Central memory CD8-positive, alpha-beta T cell (primary cell): ENCODE measurements around the gene NCKAP1.

Experiments
- ATAC-seq: fragments of 150-1000 bp; cut with Tn5 transposase; replicated peaks from 2 replicates; pipeline ENCODE4 v1.10.0; 2022; ENCODE audit warnings: mild to moderate bottlenecking, moderate FRiP score, moderate number of reproducible peaks; ENCODE audit not compliant: poor library complexity, severe bottlenecking; ENCODE audit errors: extremely low read depth
- DNase-seq, 2 donors: peaks; one replicate each; pipeline ENCODE4 v3.0.0; 2021; ENCODE audit warnings: low spot score in 2 of 2
- H3K27ac Mint-ChIP-seq: one replicate; pipeline ENCODE4 v1.8.0; 2022; ENCODE audit warnings: low read depth, mild to moderate bottlenecking, moderate library complexity, mixed read lengths
- H3K27me3 Mint-ChIP-seq: one replicate; pipeline ENCODE4 v1.8.0; 2022; ENCODE audit warnings: mixed read lengths
- H3K36me3 Mint-ChIP-seq: one replicate; pipeline ENCODE4 v1.8.0; 2022; ENCODE audit warnings: mild to moderate bottlenecking, moderate library complexity, mixed read lengths; ENCODE audit not compliant: insufficient read depth
- H3K4me1 Mint-ChIP-seq: one replicate; pipeline ENCODE4 v1.8.0; 2022; ENCODE audit warnings: mixed read lengths
- H3K4me3 Mint-ChIP-seq: one replicate; pipeline ENCODE4 v1.8.0; 2022; ENCODE audit warnings: mild to moderate bottlenecking, moderate library complexity, mixed read lengths
- H3K9me3 Mint-ChIP-seq: one replicate; pipeline ENCODE4 v1.8.0; 2022; ENCODE audit warnings: mixed read lengths

The NCKAP1 gene

DNA sequence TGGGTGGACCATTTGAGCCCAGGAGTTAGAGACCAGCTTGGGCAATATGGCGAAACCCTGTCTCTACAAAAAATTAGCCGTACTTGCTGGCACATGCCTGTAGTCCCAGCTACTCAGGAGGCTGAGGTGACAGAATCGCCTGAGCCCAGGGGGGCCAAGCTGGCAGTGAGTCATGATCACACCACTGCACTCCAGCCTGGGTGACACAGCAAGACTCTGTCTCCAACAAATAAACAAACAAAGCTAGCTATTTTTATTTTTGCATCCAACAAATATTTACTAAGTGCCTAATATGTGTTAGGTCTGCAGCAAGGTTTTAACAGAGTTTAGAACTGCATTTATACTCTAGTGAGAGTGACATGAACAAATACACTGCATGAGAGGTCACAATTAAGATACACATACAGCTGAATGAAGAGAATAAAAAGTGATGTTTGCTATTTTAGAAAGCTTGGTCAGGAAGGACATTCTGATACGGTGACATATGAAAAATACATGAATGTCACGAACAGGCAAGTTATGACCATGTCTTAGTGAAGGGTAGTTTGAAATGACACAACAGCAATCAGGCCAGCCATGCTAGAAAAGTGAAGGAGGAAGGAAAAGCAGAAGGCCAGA lies 88.6 kb downstream of the NCKAP1 start:
- no peak for DNase-seq
- Mint-ChIP-seq H3K4me3 (no peak overlapping the region), H3K9me3 (no peaks in the 10 kb centered on the region), H3K36me3 (peaks cover 7% of the 10 kb centered on the region), H3K27me3 (no peaks in the 10 kb centered on the region), H3K27ac (no peak overlapping the region), H3K4me1 (no peaks in the 10 kb centered on the region)
- no peak for ATAC-seq

DNA sequence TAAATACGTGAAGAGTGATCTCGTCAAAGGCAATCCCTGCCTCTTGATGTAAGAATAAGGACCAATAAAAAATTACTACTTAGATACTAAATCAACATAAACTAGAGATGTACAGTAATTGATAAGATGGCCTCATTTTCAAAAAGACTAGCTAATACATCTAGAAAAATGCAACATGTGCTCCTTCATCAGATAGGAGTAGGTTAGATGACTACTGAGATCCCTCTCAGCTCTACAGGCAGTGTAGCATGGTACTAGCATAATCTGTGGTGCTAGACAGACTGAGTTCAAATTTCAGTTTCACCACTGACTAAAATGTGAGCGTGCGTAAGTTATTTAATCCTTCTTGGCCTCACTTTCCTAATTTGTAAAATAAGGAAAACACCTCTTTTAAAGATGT lies 89.2 kb downstream of the NCKAP1 start:
- Mint-ChIP-seq H3K27me3 (no peaks in the 10 kb centered on the region), H3K9me3 (no peaks in the 10 kb centered on the region)

DNA sequence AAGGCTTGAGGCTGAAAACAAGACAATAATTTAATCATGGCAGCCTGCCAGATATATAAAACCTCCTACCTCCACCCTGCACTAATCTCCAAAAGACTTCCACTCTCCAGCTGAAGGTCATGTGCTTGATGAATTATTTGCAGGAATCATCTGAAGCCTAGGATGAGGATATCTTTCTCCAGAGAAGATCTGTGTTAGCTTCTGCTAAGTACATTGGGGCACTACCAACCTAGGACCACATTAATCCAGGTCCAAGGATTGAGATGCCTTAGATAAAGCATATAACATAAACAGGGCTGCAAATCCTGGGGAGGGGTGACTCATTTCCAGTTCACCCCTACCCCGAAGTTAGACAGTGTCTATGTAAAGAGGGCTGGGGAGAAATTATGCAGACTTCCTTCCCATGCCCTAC lies 91.3 kb downstream of the NCKAP1 start:
- Mint-ChIP-seq H3K27ac (no peak overlapping the region), H3K27me3 (no peaks in the 10 kb centered on the region), H3K4me3 (no peak overlapping the region), H3K36me3 (peaks cover 7% of the 10 kb centered on the region), H3K4me1 (no peaks in the 10 kb centered on the region), H3K9me3 (no peaks in the 10 kb centered on the region)
- ATAC-seq (no peak), DNase-seq (no peak)

More for the DNA sequence above, 89.2 kb downstream of the NCKAP1 start:
- Mint-ChIP-seq H3K4me1 (no peaks in the 10 kb centered on the region), H3K36me3 (peaks cover 7% of the 10 kb centered on the region), H3K4me3 (no peak overlapping the region), H3K27ac (no peak overlapping the region)
- no peak for DNase-seq
- ATAC-seq = no peak

GRCh38 chr2:182943339-182943738 lies 94.9 kb downstream of the NCKAP1 start:
- H3K36me3 Mint-ChIP-seq = peaks cover 7% of the 10 kb centered on the region
- H3K27me3 Mint-ChIP-seq = no peaks in the 10 kb centered on the region
- H3K4me3 Mint-ChIP-seq = no peak overlapping the region
- no peaks in the 10 kb centered on the region for H3K9me3 Mint-ChIP-seq
- no peak for DNase-seq
- no peak overlapping the region for H3K27ac Mint-ChIP-seq
- ATAC-seq = no peak
- H3K4me1 Mint-ChIP-seq = no peaks in the 10 kb centered on the region

DNA sequence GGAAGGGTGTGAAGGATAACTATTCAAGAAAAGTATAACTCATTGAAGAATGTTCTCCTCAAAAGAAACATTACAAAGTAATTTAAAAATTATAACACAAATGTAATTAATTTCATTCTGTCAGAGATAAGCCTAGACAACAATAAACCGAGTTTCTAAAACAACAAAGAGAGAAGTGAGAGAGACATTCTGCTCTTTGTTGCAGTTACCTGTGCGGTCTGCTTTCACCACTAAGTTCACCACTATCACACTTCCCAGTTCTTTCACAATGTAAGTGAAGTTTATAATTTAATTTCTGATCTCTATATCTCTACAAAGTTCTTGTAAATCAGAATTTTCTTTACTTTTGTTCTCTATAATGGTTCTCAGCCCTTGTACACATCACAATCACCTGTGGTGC lies 95.5 kb downstream of the NCKAP1 start:
- DNase-seq (no peak), ATAC-seq (no peak)
- H3K27me3 Mint-ChIP-seq = no peaks in the 10 kb centered on the region
- no peaks in the 10 kb centered on the region for H3K4me1 Mint-ChIP-seq
- H3K9me3 Mint-ChIP-seq = no peaks in the 10 kb centered on the region
- H3K27ac Mint-ChIP-seq = no peak overlapping the region
- peaks cover 8% of the 10 kb centered on the region for H3K36me3 Mint-ChIP-seq
- H3K4me3 Mint-ChIP-seq = no peak overlapping the region

DNA sequence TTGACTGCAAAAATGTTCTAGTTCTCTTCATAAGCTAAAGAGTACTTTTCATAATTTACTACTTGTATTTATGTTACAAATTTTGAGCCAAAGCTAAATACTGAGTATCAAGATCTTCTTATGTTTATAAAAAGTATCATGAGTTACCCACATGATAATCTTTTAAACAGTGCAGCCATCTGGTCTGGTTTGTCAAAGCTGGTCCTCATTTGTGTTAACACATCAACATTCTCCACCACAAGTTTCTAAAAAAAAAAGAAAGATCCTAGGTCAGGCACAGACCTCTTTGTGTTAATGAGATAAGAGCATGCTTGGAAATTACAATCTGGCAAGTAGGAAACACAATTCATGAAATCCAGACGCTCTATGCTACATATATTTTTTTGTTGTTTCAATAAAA lies 96.3 kb downstream of the NCKAP1 start:
- no peak overlapping the region for H3K27ac Mint-ChIP-seq
- H3K4me3 Mint-ChIP-seq = no peak overlapping the region
- DNase-seq (no peak), ATAC-seq (no peak)
- H3K36me3 Mint-ChIP-seq = peaks cover 8% of the 10 kb centered on the region
- H3K4me1 Mint-ChIP-seq = no peaks in the 10 kb centered on the region
- no peaks in the 10 kb centered on the region for H3K27me3 Mint-ChIP-seq
- H3K9me3 Mint-ChIP-seq = no peaks in the 10 kb centered on the region

GRCh38 chr2:182941121-182941722 lies 97.0 kb downstream of the NCKAP1 start:
- peaks cover 5% of the 10 kb centered on the region for H3K36me3 Mint-ChIP-seq
- H3K9me3 Mint-ChIP-seq = no peaks in the 10 kb centered on the region
- no peak overlapping the region for H3K27ac Mint-ChIP-seq
- ATAC-seq (no peak), DNase-seq (no peak)
- H3K27me3 Mint-ChIP-seq = no peaks in the 10 kb centered on the region
- H3K4me1 Mint-ChIP-seq = no peaks in the 10 kb centered on the region
- no peak overlapping the region for H3K4me3 Mint-ChIP-seq

DNA sequence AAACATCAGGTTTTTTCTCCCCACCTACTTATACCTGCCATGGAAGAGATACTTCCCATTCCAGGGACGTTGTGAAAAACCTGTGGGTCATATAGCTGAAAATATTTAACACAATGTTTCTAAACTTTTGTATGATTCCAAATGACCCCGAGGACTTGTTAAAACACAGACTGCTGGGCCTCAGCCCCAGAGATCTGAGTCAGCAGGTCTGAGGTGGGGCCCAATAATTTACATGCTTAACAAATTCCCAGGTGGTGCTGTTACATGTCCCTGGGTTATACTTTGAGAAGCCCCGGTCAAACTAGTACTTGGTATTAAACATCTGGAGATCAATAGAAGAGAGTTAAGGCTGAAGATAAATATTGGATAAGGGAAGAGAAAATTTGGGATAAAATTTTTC lies 100.4 kb downstream of the NCKAP1 start:
- Mint-ChIP-seq H3K27me3 (no peaks in the 10 kb centered on the region), H3K4me1 (no peaks in the 10 kb centered on the region), H3K36me3 (peaks cover 10% of the 10 kb centered on the region), H3K9me3 (no peaks in the 10 kb centered on the region), H3K27ac (no peak overlapping the region), H3K4me3 (no peak overlapping the region)
- ATAC-seq (no peak), DNase-seq (no peak)

DNA sequence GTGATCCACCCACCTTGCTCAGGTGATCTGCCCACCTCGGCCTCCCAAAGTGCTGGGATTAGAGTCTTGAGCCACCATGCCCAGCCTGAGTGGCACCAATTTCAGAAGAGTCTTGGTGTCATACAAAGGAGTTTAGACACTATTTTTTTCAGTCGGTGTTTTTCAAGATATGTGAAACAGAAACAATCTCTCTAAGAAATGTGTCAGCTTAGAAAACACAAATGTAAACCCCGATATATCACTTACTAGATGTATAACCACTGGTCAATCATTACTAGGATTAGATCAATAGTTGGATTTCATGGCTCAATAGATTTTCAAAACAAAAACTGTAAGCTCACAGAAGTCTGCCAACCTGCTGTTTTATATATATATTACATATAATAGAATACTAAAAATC lies 104.6 kb downstream of the NCKAP1 start:
- no peak overlapping the region for H3K4me3 Mint-ChIP-seq
- H3K36me3 Mint-ChIP-seq = peaks cover 11% of the 10 kb centered on the region
- no peak for ATAC-seq
- no peaks in the 10 kb centered on the region for H3K4me1 Mint-ChIP-seq
- no peak overlapping the region for H3K27ac Mint-ChIP-seq
- DNase-seq = no peak
- H3K9me3 Mint-ChIP-seq = no peaks in the 10 kb centered on the region
- H3K27me3 Mint-ChIP-seq = no peaks in the 10 kb centered on the region

DNA sequence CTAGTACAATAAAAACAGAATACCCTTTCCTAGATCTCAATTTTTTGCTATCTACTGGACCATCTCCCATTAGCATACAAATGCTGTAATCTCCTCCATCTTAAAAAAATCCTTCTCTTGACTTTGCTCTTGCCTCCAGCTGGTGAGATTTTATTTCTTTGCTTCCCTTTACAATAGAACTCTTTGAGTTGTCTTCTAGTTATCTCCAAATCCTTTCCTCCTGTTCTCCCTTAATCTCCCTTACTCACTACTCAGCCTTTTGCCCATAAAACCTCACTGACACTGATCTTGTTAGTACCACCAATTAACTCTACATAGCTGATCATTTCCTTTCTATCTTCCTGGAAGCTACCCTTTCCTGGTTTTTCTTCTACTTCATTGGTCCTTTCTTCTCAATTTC lies 108.3 kb downstream of the NCKAP1 start:
- Mint-ChIP-seq H3K36me3 (peaks cover 18% of the 10 kb centered on the region), H3K4me3 (no peak overlapping the region), H3K27ac (peak overlapping the region; percentile 5), H3K4me1 (no peaks in the 10 kb centered on the region), H3K9me3 (no peaks in the 10 kb centered on the region), H3K27me3 (no peaks in the 10 kb centered on the region)
- DNase-seq (no peak), ATAC-seq (no peak)

DNA sequence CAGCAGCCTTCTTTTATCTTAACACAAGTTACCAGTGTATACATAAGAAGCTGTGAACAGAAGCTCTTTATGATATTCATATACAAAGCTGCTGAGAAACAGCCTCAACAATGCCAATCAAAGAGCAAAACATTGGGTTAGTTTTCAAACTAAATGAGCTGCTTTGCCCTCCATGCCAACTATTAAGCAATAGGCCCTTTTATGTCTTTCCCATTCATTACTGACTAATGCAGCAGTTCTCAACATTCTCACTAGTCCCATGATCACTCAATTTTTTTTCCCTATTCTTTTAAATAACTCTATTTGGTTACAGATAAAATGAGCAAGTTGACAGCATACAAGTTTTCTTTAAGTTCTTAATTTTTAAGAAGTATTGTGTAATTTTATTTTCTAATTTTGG lies 114.0 kb downstream of the NCKAP1 start:
- Mint-ChIP-seq H3K27ac (no peak overlapping the region), H3K27me3 (no peaks in the 10 kb centered on the region), H3K4me1 (no peaks in the 10 kb centered on the region), H3K9me3 (no peaks in the 10 kb centered on the region), H3K36me3 (peaks cover 11% of the 10 kb centered on the region), H3K4me3 (no peak overlapping the region)
- ATAC-seq = no peak
- no peak for DNase-seq

DNA sequence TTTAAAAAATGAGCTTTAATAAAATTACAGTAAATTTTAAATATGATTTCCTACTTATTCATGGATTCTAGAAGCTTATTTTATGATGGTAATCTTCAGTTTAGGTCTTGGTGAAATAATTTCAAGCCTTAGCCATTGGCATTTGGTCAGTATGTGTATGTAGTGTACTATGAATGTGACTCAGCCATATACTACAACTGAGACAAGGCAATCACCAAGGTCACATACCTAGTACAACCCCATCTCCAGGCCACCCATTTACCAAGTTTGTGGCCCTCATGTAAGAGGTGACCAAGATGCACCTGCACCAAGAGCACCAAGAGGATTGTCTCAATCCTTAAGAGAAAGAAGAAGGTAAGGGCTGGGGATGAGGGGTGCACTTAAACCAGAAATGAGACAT lies 117.0 kb downstream of the NCKAP1 start:
- Mint-ChIP-seq H3K36me3 (peaks cover 7% of the 10 kb centered on the region), H3K27me3 (no peaks in the 10 kb centered on the region), H3K9me3 (no peaks in the 10 kb centered on the region), H3K4me1 (no peaks in the 10 kb centered on the region), H3K4me3 (no peak overlapping the region), H3K27ac (no peak overlapping the region)
- ATAC-seq (no peak), DNase-seq (no peak)

DNA sequence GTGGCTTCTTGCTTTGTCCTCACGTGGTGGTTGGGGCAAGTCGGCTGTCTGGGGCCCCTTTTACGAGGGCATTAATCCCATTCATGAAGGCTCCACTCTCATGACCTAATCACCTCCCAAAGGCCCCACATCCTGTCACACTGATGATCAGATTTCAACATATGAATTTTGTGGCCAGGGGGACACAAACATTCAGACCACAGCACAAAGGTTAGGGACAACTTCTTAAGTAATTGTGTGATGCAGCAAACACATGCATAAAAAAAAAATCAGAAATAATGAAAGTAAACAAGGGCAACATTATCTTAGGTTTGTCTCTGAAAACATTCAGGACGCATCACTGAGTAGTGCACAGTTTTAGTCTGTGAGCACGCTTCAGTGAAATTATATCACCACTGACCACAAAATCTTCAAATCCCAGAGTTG lies 117.6 kb downstream of the NCKAP1 start:
- Mint-ChIP-seq H3K27ac (no peak overlapping the region), H3K4me3 (no peak overlapping the region), H3K9me3 (no peaks in the 10 kb centered on the region), H3K27me3 (no peaks in the 10 kb centered on the region), H3K36me3 (peaks cover 3% of the 10 kb centered on the region), H3K4me1 (no peaks in the 10 kb centered on the region)
- no peak for ATAC-seq
- DNase-seq = no peak
